HCT116 (cell line): ENCODE measurements around the gene NLGN4Y. TPM values are rescaled to one million over a fixed set of nuclear protein-coding genes. Genes with fewer than 3 reads are reported as not detected.

ENCODE experiments used
- ATAC-seq: fragments of 200-7000 bp; cut with Tn5 transposase; 2 replicates; pipeline ENCODE4 v1.9.1; 2020; ENCODE audit warnings: mild to moderate bottlenecking, moderate library complexity
- BruUV-seq: library from RNA; stranded (reverse); fragments of 400-500 nt; replicated peaks from 2 replicates; lab custom pipeline; 2021; lab: Mats Ljungman, UMichigan
- CTCF ChIA-PET: fragments of 300-600 bp; sonication (Branson Sonifier 250); formaldehyde crosslinking; loops from one replicate; lab custom pipeline; 2021; ENCODE audit warnings: antibody characterized with exemption; lab: Charles Lee
- POLR2A ChIA-PET: fragments of 300-600, 350-600 bp; sonication (Branson Sonifier 250); formaldehyde crosslinking; loops from one replicate; lab custom pipeline; 2021; ENCODE audit warnings: antibody characterized with exemption; lab: Charles Lee
- RAD21 ChIA-PET, 2 experiments: fragments of 300-600 bp; sonication (Branson Sonifier 250); formaldehyde crosslinking; loops; one replicate each; lab custom pipeline; 2023; ENCODE audit warnings: low total read pairs in 2 of 2; ENCODE audit not compliant: uncharacterized antibody in 2 of 2, unreplicated experiment in 2 of 2, low non-redundant PET in 1 of 2; lab: Charles Lee
- DNase-seq: peaks from one replicate; pipeline ENCODE4 v3.0.0-alpha.2; 2010; ENCODE audit warnings: low read depth, low spot score
- H2AFZ ChIP-seq: fragments of 200-600 bp; shearing (Covaris generic), sonication (generic); 2 replicates; pipeline ENCODE4 v1.6.1; 2017; ENCODE audit warnings: low read depth, mixed run types, mixed read lengths, antibody characterized with exemption, low read length; ENCODE audit not compliant: poor library complexity, severe bottlenecking
- H3K27ac ChIP-seq: 2 replicates; pipeline ENCODE4 v1.5.1; 2012; ENCODE audit warnings: low read depth, low read length
- H3K27me3 ChIP-seq: fragments of 200-600 bp; sonication (generic); 2 replicates; pipeline ENCODE4 v1.6.1; 2016; ENCODE audit warnings: mixed run types, low read length, mixed read lengths; ENCODE audit not compliant: insufficient read depth
- H3K36me3 ChIP-seq, 2 experiments: fragments of 200-500 bp in 1 of 2; fragments of 200-600 bp in 1 of 2; sonication (Bioruptor generic) in 1 of 2; sonication (generic) in 1 of 2; 2 replicates each; pipeline versions ENCODE4 v1.5.1 to v1.6.1; 2014 to 2016; ENCODE audit warnings: low read length in 2 of 2, inconsistent platforms in 1 of 2, mixed read lengths in 1 of 2, mixed run types in 1 of 2; ENCODE audit not compliant: insufficient read depth in 2 of 2, control insufficient read depth in 1 of 2
- H3K4me1 ChIP-seq, 2 experiments: fragments of 200-600 bp in 1 of 2; sonication (generic) in 1 of 2; 2 replicates each; pipeline versions ENCODE4 v1.5.1 to v1.6.1; 2012 to 2017; ENCODE audit warnings: low read length in 2 of 2, inconsistent platforms in 1 of 2, mild to moderate bottlenecking in 1 of 2, mixed read lengths in 1 of 2, mixed run types in 1 of 2, moderate library complexity in 1 of 2; ENCODE audit not compliant: insufficient read depth in 2 of 2, control insufficient read depth in 1 of 2
- H3K4me2 ChIP-seq: fragments of 200-600 bp; sonication (generic); 2 replicates; pipeline ENCODE4 v1.6.1; 2017; ENCODE audit warnings: mixed run types, low read length, mixed read lengths
- H3K4me3 ChIP-seq, 2 experiments: fragments of 200-600 bp in 1 of 2; sonication (generic) in 1 of 2; replicated peaks in 1 of 2; 2 replicates each; pipeline ENCODE4 v1.5.1; 2011 to 2016; ENCODE audit warnings: low read length in 2 of 2, control low read depth in 1 of 2, low read depth in 1 of 2, mild to moderate bottlenecking in 1 of 2, mixed read lengths in 1 of 2, mixed run types in 1 of 2
- H3K79me2 ChIP-seq: fragments of 200-600 bp; sonication (generic); 2 replicates; pipeline ENCODE4 v1.6.1; 2017; ENCODE audit warnings: mild to moderate bottlenecking, mixed run types, low read length, moderate library complexity, mixed read lengths; ENCODE audit not compliant: insufficient read depth
- H3K9ac ChIP-seq: fragments of 200-600 bp; sonication (generic); 2 replicates; pipeline ENCODE4 v1.6.1; 2016; ENCODE audit warnings: low read length, mixed read lengths
- H3K9me2 ChIP-seq: fragments of 200-600 bp; sonication (generic), shearing (Covaris generic); 2 replicates; pipeline ENCODE4 v1.6.1; 2017; ENCODE audit warnings: mixed run types, mild to moderate bottlenecking, moderate library complexity; ENCODE audit not compliant: insufficient read depth
- H3K9me3 ChIP-seq, 2 experiments: fragments of 200-500 bp in 1 of 2; fragments of 200-600 bp in 1 of 2; sonication (Bioruptor generic) in 1 of 2; sonication (generic) in 1 of 2; 2 replicates each; pipeline ENCODE4 v1.6.1; 2014 to 2017; ENCODE audit warnings: low read length in 2 of 2, mixed read lengths in 2 of 2, inconsistent platforms in 1 of 2, low read depth in 1 of 2, mild to moderate bottlenecking in 1 of 2, mixed run types in 1 of 2, moderate library complexity in 1 of 2; ENCODE audit not compliant: control insufficient read depth in 1 of 2, insufficient read depth in 1 of 2
- H4K20me1 ChIP-seq: fragments of 200-600 bp; sonication (generic), shearing (Covaris generic); 2 replicates; pipeline ENCODE4 v1.6.1; 2017; ENCODE audit warnings: mixed run types, mild to moderate bottlenecking, moderate library complexity; ENCODE audit not compliant: insufficient read depth
- CTCF ChIP-seq, 3 experiments: fragments of 200-600 bp in 1 of 3; sonication (generic) in 1 of 3; IDR thresholded peaks in 2 of 3; conservative IDR thresholded peaks in 1 of 3; 2 replicates each; pipeline ENCODE4 v1.5.1; 2012 to 2017; ENCODE audit warnings: low read depth in 2 of 3, low read length in 2 of 3, antibody characterized with exemption in 1 of 3, borderline replicate concordance in 1 of 3, control low read depth in 1 of 3, mild to moderate bottlenecking in 1 of 3, mixed read lengths in 1 of 3, mixed run types in 1 of 3, moderate library complexity in 1 of 3; ENCODE audit not compliant: insufficient read depth in 1 of 3
- EGR1 ChIP-seq: IDR thresholded peaks from 2 replicates; pipeline ENCODE4 v1.6.1; 2012; ENCODE audit warnings: low read depth
- EZH2phosphoT487 ChIP-seq: fragments of 200-600 bp; IDR thresholded peaks from 2 replicates; pipeline ENCODE4 v1.6.1; 2018; ENCODE audit warnings: antibody characterized with exemption, borderline replicate concordance
- JUND ChIP-seq: IDR thresholded peaks from 2 replicates; pipeline ENCODE4 v1.6.1; 2012
- MAX ChIP-seq: IDR thresholded peaks from 2 replicates; pipeline ENCODE4 v1.6.1; 2012
- POLR2A ChIP-seq: IDR thresholded peaks from 2 replicates; pipeline ENCODE4 v1.7.0; 2011; ENCODE audit warnings: borderline replicate concordance; ENCODE audit not compliant: insufficient read depth, insufficient read length; ENCODE audit errors: extremely low read depth
- RAD21 ChIP-seq: IDR thresholded peaks from 2 replicates; pipeline ENCODE4 v1.6.1; 2012; ENCODE audit warnings: low read depth, mild to moderate bottlenecking
- SIN3A ChIP-seq: IDR thresholded peaks from 2 replicates; pipeline ENCODE4 v1.6.1; 2012; ENCODE audit warnings: low read depth
- SP1 ChIP-seq: IDR thresholded peaks from 2 replicates; pipeline ENCODE4 v1.6.1; 2012; ENCODE audit warnings: low read depth
- SRF ChIP-seq: IDR thresholded peaks from 2 replicates; pipeline ENCODE4 v1.6.1; 2012; ENCODE audit warnings: low read depth
- ZNF274 ChIP-seq: fragments of 200-500 bp; sonication (Bioruptor generic); IDR thresholded peaks from 2 replicates; pipeline ENCODE4 v1.6.1; 2014; ENCODE audit warnings: mild to moderate bottlenecking, low read depth, low read length, inconsistent platforms
- intact Hi-C: fragments of 100-400 bp; cut with micrococcal nuclease; formaldehyde crosslinking; loops from 2 replicates; pipeline ENCODE4 v1.10.0; 2022
- total RNA-seq: library from RNA; stranded (reverse); gene quantifications from one replicate; pipeline ENCODE4 v1.2.1, GENCODE V29; 2021; ENCODE audit not compliant: unreplicated experiment
- TF ChIP-seq, protein P1 (sequence below): IDR thresholded peaks from 2 replicates; pipeline ENCODE4 v1.6.1; 2011; ENCODE audit warnings: mild to moderate bottlenecking, low read length, moderate library complexity; ENCODE audit not compliant: insufficient replicate concordance; ENCODE audit errors: extremely low read depth

The NLGN4Y gene
- total RNA-seq, 1 experiment from 2014 or later, result 0.22 TPM

DNA sequence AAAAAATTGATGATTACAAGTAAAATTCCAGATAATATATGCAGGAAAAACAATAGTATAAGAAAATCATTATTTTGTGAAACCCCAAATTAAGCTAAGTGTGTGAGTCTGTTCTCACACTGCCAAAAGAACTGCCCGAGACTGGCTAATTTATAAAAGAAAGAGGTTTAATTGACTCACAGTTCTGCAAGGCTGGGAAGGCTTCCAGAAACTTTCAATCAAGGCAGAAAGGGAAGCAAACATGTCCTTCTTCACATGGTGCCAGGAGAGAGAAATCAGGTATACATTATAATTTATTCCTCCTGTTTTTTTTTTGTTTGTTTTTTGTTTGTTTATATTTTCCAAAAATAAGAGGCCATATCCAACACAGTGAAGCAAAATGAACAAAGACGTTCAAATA is 276.8 kb downstream of the NLGN4Y start (continued):
- TF ChIP-seq, protein P1, sequence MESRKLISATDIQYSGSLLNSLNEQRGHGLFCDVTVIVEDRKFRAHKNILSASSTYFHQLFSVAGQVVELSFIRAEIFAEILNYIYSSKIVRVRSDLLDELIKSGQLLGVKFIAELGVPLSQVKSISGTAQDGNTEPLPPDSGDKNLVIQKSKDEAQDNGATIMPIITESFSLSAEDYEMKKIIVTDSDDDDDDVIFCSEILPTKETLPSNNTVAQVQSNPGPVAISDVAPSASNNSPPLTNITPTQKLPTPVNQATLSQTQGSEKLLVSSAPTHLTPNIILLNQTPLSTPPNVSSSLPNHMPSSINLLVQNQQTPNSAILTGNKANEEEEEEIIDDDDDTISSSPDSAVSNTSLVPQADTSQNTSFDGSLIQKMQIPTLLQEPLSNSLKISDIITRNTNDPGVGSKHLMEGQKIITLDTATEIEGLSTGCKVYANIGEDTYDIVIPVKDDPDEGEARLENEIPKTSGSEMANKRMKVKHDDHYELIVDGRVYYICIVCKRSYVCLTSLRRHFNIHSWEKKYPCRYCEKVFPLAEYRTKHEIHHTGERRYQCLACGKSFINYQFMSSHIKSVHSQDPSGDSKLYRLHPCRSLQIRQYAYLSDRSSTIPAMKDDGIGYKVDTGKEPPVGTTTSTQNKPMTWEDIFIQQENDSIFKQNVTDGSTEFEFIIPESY, result no peak
- no peak for TF ChIP-seq MAX

- no peak overlapping the region for H3K9ac ChIP-seq
- H3K9me3 ChIP-seq, result no peaks in the 10 kb centered on the region
- no peaks in the 10 kb centered on the region for H3K36me3 ChIP-seq
- ChIA-PET POLR2A (no interaction called here), RAD21 (no interaction called here), CTCF (no interaction called here)
- no TSS peak for BruUV-seq
- TF ChIP-seq POLR2A (no peak), SIN3A (no peak), JUND (no peak), EGR1 (no peak), EZH2phosphoT487 (no peak), CTCF (IDR thresholded peaks at IDR 0.05 in 2 of 3, conservative IDR thresholded peaks at IDR 0.05 in 1 of 3; ENCODE audit: borderline replicate concordance in 1 of 3, insufficient read depth in 1 of 3, low read depth in 2 of 3, low read length in 2 of 3) (no peak), SP1 (no peak), RAD21 (no peak), ZNF274 (no peak), SRF (no peak), MAX (no peak)
- no peak overlapping the region for H3K27ac ChIP-seq
- H4K20me1 ChIP-seq, result no peaks in the 10 kb centered on the region
- H2AFZ ChIP-seq, result no peak overlapping the region
- DNase-seq (no peak), ATAC-seq (no peak)
- no peaks in the 10 kb centered on the region for H3K79me2 ChIP-seq
- H3K4me2 ChIP-seq, result no peak overlapping the region
- no peaks in the 10 kb centered on the region for H3K9me2 ChIP-seq
- intact Hi-C loops, result no loop called here
- no peaks in the 10 kb centered on the region for H3K27me3 ChIP-seq
- no peak overlapping the region for H3K4me3 ChIP-seq
- H3K4me1 ChIP-seq, result no peaks in the 10 kb centered on the region
These were observed 277.8 kb downstream of the NLGN4Y start for GRCh38 chrY:14802125-14802524.
